Left forelimb (tissue), 1 donor: ENCODE data around the gene FOXN1.
"Not testable (repeated sequence)": the region's sequence is repeated elsewhere in the genome, so short reads cannot be mapped to it uniquely, and the experiment has no call there.

Experiments used
- DNase-seq: peaks from one replicate; pipeline ENCODE4 v3.0.0-alpha.2; 2018; ENCODE audit warnings: low spot score

The FOXN1 gene

GRCh38 chr17:28505986-28506665 lies at the start of gene FOXN1:
FOXN1 (plus strand) TSS chr17:28506348; CDS start chr17:28523970, 17,622 bp downstream.
- no peak for DNase-seq

- no peak for DNase-seq
Measured at GRCh38 chr17:28457890-28458289, 48.3 kb upstream of the FOXN1 start.

GRCh38 chr17:28458881-28459280 lies 47.3 kb upstream of the FOXN1 start:
- not testable (repeated sequence) for DNase-seq

GRCh38 chr17:28460901-28461300 lies 45.2 kb upstream of the FOXN1 start:
- DNase-seq = peak; percentile 9

- DNase-seq = no peak
Measured at GRCh38 chr17:28466001-28466400, 40.1 kb upstream of the FOXN1 start.

- DNase-seq = no peak
Measured at GRCh38 chr17:28466521-28467048, 39.6 kb upstream of the FOXN1 start.

- no peak for DNase-seq
Measured at GRCh38 chr17:28467456-28468025, 38.6 kb upstream of the FOXN1 start.

GRCh38 chr17:28468033-28468735 lies 38.0 kb upstream of the FOXN1 start:
- not testable (repeated sequence) for DNase-seq

GRCh38 chr17:28468781-28469180 lies 37.4 kb upstream of the FOXN1 start:
- no peak for DNase-seq

GRCh38 chr17:28469376-28469775 lies 36.8 kb upstream of the FOXN1 start:
- no peak for DNase-seq

- no peak for DNase-seq
Measured at GRCh38 chr17:28470266-28470913, 35.8 kb upstream of the FOXN1 start.

- no peak for DNase-seq
Measured at GRCh38 chr17:28470914-28471366, 35.2 kb upstream of the FOXN1 start.

- DNase-seq = no peak
Measured at GRCh38 chr17:28471531-28472342, 34.4 kb upstream of the FOXN1 start.

- no peak for DNase-seq
Measured at GRCh38 chr17:28472871-28473497, 33.2 kb upstream of the FOXN1 start.

- no peak for DNase-seq
Measured at GRCh38 chr17:28473542-28473941, 32.6 kb upstream of the FOXN1 start, which contains the start of gene SLC13A2. SLC13A2 (plus strand) TSS chr17:28473644; CDS start chr17:28473713, 69 bp downstream.

- no peak for DNase-seq
Measured at GRCh38 chr17:28474111-28474531, 32.0 kb upstream of the FOXN1 start.

- no peak for DNase-seq
Measured at GRCh38 chr17:28475151-28475900, 30.8 kb upstream of the FOXN1 start.

GRCh38 chr17:28476076-28476865 lies 29.9 kb upstream of the FOXN1 start:
- DNase-seq = no peak

GRCh38 chr17:28477928-28478327 lies 28.2 kb upstream of the FOXN1 start:
- no peak for DNase-seq
